Measurements from ENCODE around the gene IQSEC2. TPM values are rescaled to one million over a fixed set of nuclear protein-coding genes. Genes with fewer than 3 reads are reported as not detected.

Gene IQSEC2
- total RNA-seq, 1 donor from 2014 or later, result 4.5 TPM

- no peak for DNase-seq (ENCODE audit: low read depth)
- TF ChIP-seq CTCF (conservative IDR thresholded peaks at IDR 0.05; ENCODE audit: low read depth, low read length), result no peak
- H3K4me3 ChIP-seq (ENCODE audit: low read depth, low read length), result peak overlapping the region; percentile 54
These were observed 40.0 kb upstream of the IQSEC2 start for GRCh38 chrX:53321230-53321942.

- no peak for DNase-seq (ENCODE audit: low read depth)
- peak overlapping the region; percentile 54 for H3K4me3 ChIP-seq (ENCODE audit: low read depth, low read length)
- no peak for TF ChIP-seq CTCF (conservative IDR thresholded peaks at IDR 0.05; ENCODE audit: low read depth, low read length)
These were observed 39.3 kb upstream of the IQSEC2 start for GRCh38 chrX:53320543-53321229.

GRCh38 chrX:53319614-53320542 is 38.5 kb upstream of the IQSEC2 start:
- no peak for TF ChIP-seq CTCF (conservative IDR thresholded peaks at IDR 0.05; ENCODE audit: low read depth, low read length)
- no peak for DNase-seq (ENCODE audit: low read depth)
- H3K4me3 ChIP-seq (ENCODE audit: low read depth, low read length), result peak overlapping the region; percentile 54

GRCh38 chrX:53318766-53319353 is 37.5 kb upstream of the IQSEC2 start:
- TF ChIP-seq CTCF (conservative IDR thresholded peaks at IDR 0.05; ENCODE audit: low read depth, low read length), result no peak
- no peak for DNase-seq (ENCODE audit: low read depth)

GRCh38 chrX:53317365-53318069 is 36.1 kb upstream of the IQSEC2 start:
- peak; percentile 68 for TF ChIP-seq CTCF (conservative IDR thresholded peaks at IDR 0.05; ENCODE audit: low read depth, low read length)
- DNase-seq (ENCODE audit: low read depth), result no peak
- no peak overlapping the region for H3K4me3 ChIP-seq (ENCODE audit: low read depth, low read length)

More at GRCh38 chrX:53318766-53319353, 37.5 kb upstream of the IQSEC2 start:
- no peak overlapping the region for H3K4me3 ChIP-seq (ENCODE audit: low read depth, low read length)

- H3K4me3 ChIP-seq (ENCODE audit: low read depth, low read length), result no peak overlapping the region
- DNase-seq (ENCODE audit: low read depth), result no peak
- no peak for TF ChIP-seq CTCF (conservative IDR thresholded peaks at IDR 0.05; ENCODE audit: low read depth, low read length)
These were observed 35.5 kb upstream of the IQSEC2 start for GRCh38 chrX:53316860-53317237.
